Measurements from ENCODE around the gene CDK14.
"Not testable (repeated sequence)": the region's sequence is repeated elsewhere in the genome, so short reads cannot be mapped to it uniquely, and the experiment has no call there.

Gene CDK14

DNA sequence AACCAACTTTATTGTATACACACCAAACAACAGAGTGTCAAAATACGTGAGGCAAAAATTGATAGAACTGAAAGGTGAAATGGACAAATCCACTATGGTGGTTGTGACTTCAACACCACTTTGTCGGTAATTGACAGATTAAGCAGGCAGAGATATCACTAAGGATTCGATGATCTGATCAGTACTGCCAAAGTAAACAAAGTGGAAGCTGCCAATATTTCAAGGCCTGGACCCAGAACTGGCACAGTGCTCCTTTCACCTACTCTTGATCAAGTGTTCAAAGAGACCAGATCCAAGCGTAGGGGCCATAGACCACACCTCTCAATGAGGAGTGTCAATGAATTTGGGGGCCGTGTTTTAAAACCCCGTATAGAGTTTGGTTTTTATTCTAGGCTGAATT, 167.0 kb downstream of the CDK14 start:
- DNase-seq, result no peak

DNA sequence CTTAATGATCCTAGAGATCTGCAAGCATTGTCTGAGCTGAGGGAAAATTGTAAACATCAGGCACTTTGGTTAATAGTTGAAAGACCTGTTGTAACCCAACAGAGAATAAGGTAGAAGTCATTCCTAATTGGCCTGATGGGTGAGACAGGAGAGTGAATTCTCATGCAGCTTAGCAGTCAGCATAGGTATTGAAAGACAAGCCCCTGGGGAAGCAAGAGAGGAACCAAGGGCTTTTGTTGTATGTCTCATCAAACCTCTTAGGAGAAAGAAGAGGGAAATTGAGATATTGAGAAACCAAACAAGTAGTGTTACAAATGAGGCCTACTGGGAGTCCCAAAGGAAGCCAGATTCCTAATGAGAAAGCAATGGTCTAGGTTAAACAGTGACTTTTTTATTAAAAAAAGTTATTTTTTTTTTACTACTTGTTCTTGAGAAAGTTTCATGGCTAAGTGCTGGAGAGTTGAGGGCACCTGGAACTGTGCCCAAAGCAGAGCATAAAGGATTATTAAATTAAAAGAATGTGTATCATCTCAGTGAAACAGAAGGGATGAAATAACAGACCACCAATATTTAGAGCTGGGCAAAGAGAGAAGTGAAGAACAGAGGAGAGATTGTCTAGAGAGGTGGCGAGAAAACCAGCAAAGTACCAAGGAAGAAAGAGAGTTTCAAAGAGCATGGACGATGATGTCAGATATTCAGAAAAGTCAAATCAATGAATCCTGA, 168.9 kb downstream of the CDK14 start:
- no peak for DNase-seq

DNA sequence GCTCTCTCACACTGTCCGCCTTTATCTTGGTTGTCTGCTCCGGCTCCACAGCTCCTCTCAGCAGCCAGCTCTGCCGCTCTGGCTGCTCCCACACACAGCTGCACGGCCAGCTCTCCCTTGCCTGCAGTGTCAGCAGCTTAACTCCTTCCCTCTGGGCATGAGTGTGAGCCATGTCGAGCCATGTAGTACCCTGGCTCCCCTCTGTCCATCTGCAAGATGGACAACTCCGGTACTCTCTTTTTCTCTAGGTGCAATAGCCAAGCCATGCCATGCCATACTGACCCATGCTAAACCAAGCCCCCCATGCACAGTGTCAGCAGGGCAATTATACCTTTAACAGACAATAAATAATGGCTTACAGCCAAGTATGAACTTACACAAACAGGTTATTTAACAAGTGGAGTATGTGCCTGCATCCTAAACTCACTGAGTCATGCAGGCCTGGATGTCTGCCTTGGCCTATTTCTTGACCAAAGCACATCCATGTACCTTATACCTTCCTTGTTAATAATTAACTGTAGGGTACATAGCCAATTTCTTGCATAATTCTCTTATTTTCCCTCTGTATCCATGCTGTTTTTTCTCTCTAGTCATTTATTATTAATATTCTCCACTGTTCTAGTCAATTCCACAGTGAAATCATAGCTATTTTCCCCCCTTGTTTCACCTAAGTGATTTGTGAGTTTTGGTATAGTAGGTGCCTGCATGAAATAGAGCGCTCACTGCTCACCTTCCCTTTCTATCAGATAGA, 170.9 kb downstream of the CDK14 start:
- no peak for DNase-seq

DNA sequence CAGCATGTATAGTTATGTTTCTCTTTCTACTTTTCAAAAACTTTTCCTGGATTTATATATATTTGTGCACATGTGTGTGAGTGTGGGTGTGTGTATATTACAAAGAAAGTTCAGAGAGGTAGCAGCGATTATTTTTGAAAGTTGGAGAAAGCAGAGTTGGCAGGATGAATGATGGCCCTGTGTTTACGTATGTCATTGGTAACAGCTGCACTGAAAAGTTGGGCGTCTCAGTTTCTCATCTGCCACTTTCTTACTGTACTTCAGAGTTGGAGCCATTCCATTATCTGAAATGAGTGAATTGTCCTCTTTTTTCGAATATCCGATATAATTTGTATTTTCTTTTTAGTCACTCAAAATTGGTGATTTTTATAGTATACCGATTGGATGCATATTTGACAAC, 172.2 kb downstream of the CDK14 start:
- no peak for DNase-seq

DNA sequence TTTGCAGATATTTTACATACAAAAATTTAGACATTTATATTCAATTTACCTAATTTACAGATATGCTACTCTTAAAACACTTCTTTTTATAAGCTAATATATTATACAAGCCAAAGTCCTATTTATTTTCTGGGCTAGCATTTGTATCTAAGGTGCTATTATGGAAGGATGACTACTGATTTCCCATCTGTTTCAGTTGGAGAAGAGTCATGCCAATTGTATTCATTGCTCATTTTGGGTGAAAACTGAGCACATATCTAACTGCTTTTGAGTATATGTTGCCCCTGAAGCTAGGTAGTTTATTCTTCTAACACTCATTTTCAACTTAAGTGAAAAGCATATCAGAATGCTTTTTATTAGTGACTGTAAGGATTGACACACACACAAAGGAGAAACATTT, 172.9 kb downstream of the CDK14 start:
- DNase-seq, result no peak

DNA sequence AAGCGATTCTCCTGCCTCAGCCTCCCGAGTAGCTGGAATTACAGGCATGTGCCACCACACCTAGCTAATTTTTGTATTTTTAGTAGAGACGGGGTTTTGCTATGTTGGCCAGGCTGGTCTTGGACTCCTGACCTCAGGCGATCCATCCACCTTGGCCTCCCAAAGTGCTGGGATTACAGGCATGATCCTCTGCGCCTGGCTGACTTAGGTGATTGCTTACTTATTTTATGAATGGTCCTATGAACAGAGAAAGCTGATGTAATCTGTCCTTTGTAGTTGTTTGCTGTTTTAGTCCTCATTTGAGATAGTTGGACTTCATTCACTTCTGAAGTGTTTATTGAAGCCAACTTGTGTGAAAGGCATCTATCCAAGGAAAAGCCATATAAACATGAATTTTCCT, 173.4 kb downstream of the CDK14 start:
- not testable (repeated sequence) for DNase-seq

DNA sequence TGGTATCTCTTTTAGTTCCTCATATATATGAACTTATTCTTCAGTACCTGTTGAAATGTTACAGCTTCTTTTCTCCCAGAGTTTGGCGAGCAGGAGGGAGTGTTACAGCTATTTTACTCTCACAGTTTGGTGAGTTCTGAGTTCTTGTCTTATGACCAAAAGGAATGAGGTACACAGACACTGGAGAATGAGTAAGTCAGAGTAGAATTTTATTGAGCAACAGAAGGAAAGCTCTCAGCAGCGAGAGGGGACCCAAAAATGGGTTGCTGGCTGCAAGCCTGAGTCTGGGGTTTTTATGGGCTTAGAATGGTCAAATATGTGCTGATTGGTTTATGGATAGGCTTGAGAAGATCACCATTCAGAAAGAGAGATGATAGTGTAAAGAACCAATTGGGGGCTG, 175.2 kb downstream of the CDK14 start:
- DNase-seq, result no peak

DNA sequence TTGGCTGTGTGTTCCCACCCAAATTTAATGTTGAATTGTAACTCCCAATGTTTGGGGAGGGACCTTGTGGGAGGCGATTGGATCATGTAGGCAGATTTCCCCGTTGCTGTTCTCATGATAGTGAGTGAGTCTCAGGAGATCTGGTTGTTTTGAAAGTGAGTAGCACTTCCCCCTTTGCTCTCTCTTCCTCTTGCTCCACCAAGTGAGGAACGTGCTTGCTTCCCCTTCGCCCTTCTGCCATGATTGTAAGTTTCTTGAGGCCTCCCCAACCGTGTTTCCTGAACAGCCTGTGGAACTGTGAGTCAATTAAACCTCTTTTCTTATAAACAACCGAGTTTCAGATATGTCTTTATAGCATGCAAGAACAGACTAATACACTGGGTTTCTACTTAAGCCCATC, 176.3 kb downstream of the CDK14 start:
- DNase-seq, result no peak

DNA sequence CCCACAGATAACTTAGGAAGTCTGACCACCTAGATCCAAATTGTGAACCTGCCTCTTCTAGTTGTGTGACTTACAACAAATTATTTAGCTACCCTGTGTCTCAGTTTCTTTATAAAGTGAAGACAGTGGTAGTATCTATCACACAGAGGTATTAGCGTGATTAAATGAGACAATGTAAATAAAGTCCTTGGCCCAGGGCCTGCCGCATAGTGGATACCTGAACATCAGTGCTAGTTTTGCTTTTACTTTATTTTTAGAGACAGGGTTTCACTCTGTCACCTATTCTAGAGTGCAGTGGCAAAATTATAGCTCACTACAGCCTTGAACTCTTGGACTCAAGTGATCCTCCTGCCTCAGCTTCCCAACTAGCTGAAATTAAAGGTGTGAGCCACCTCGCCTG, 177.1 kb downstream of the CDK14 start:
- no peak for DNase-seq

DNA sequence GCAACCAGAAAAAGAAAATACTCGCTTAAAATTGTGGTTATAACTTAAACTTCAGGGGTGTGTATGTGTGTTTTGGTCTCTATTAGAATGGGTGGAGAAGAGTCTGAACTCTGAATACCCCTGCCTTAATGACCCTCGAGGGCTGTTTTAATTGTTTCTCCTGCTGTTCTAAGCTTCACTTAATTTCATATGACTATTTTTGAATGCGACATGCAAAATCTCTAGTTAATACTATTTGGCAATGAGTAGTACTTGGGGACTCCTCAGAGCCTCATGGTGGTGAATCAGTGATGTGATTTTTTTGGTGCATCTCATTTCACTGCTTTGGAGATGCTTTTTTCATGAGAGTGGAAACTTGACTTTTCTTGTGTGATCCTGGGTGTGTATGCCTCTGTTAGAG, 178.6 kb downstream of the CDK14 start:
- no peak for DNase-seq

DNA sequence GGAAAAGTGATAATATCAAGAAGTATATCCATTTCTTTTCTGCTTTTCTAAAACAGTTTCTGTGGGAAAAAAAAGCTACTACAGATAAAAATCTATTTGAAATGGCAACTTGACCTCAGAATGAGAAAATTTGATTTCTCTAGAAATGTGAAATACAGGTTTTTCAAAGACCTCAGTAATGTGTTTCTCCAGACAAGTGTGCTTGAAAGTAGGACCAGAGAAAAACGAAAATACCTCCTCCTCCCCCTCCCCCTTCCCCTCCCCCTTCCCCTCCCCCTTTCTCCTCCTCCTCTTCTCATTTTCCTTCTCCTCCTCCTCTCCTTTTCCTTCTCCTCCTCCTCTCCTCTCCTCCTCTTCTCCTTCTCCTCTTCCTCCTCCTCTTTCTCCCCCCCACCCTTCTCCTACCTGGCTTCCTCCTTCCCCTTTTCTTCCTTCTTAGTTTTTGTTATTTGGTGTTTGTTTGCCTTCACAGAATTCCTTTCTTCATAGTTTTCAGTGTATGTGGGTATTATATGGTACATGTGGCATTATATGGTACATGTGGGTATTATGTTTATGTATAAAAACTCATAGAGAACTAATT, 179.4 kb downstream of the CDK14 start:
- DNase-seq, result no peak

DNA sequence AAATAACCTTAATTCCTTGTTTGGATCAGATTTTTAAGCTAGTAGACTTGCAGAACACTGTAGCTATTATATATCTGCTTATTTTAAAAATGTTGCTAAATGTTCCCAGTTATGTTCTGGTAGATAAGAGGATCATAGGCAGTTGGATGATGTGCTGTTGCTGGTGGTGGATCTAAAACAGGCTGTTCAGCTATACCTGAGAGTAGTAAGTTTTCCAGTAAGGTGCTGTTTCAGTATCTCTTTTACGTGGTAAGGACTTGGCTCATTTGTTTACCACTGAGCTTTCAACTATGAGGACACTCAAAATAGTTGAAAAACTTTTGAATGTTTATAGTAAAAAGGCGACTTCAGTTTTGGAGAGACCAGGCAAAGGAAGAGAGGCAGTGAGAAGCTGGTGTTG, 180.9 kb downstream of the CDK14 start:
- DNase-seq, result no peak

DNA sequence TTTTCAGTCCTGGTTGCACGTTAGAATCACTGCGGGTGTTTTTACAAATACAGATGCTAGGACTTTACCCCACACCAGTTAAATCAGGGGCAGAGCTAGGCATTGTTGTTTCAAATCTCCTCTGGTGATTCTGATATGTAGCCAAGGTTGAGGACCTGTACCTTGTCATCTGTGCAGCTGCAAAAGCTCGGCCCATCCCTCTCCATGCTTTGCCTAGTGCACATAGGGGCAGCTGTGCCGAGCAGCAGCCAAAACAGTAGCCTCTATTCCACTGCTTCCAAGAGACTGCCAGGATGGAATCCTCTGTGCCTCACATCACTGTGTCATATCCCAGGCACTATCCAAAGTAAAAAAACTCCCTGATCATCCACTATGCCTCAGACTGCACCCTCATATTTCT, 181.3 kb downstream of the CDK14 start:
- no peak for DNase-seq

DNA sequence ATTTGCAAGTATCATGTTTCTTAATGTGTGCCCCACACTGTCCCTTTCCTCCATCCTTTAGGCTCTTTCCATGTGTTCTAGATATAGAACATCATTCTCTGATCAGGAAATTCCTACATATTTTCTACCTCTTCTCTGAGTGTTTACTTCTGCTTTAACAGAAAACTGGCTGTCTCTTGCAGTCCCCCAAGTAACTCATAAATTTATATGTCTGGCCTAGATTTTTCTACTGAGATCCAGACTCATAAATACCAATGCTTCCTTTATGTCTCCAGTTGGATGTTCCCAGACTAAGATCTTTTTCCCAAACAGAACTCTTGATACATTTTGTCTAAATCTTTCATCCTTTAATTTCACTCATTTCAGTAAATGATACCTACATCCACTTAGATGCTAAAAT, 181.8 kb downstream of the CDK14 start:
- DNase-seq, result no peak

DNA sequence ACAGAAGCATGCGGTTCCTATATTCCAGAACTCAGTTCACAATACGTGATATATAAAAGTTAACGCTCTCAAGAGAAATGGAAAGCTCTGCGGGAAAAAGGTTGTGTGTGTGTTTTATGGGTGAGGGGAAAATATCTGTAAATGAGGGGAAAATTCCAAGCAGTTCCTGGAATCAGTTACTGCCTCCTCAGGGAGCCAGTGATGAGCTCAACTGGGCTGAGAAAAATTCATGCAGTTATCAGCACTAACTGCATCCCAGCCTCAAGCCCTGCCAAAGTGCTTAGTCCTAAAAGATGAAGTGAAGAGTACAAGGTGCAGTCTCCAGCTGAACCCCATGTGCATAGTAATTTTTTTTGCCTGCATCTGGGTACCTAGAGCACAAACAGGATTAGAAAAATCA, 191.9 kb downstream of the CDK14 start:
- no peak for DNase-seq

DNA sequence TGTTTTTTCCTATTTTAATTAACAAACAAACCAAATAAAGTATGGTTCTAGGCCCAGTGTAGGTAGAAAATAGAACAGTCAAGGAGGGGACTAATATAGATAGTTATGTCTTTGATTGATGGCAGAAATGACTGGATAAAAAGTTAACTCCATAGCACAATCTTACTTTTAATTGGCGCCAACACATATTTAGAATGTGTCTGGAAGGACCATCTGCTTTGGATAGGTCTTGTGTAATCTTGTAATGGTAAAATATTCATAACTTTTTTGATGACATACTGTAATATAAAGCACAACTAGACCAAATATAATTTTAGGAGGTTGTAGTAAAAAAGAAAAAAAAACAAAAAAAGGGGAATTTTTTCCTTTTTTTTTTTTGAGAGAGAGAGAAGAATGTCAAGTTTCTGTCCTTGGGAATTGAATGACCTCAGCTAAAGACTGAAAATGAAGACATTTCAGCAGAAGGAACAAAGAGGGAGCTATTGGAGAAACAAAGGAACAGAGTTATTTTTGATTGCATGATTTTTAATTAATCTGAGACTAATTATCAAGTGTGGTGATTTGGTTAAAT, 193.7 kb downstream of the CDK14 start:
- no peak for DNase-seq

DNA sequence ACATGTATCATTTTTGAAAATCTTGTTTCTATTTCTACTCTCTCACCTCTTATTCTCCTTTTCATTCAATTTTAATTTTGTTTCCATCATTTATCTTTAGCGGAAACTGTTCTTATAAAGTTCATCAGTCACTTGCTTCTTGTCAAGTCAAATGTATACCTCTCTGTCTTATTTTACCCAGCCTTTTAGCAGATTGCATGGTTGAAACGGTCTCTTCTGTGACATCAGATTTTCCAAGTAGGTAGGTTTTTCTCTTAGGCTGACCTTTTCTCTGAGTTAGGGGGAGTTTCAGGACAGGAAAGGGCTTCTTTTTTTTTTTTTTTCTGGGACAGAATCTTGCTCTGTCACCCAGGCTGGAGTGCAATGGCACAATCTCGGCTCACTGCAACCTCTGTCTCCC, 195.5 kb downstream of the CDK14 start:
- no peak for DNase-seq

DNA sequence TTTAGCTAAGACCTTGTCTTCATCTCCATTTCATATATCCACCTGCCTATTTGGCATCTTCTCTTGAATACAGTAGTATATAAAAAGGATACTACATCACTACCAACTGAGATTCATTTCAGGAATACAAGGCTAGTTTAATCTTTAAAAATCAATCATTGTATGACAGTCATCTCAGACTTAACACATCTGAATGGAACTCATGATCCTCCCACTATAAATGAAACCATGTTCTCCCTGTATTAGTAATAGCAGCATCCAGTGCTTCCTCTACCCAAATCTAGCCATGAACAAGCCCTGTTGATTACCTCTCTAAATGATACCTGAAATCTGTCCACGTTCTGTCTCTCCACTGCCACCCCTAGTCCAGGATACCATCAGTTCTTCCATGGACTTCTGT, 196.2 kb downstream of the CDK14 start:
- no peak for DNase-seq

DNA sequence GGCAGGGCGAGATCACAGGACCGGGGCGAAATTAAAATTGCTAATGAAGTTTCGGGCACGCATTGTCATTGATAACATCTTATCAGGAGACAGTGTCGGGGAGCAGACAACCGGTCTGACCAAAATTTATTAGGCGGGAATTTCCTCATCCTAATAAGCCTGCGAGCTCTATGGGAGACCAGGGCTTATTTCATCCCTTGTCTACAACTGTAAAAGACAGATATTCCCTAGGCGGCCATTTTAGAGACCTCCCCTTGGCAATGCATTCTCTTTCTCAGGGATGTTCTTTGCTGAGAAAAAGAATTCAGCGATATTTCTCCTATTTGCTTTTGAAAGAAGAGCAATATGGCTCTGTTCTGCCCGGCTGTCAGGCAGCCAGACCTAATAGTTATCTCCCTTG, 198.1 kb downstream of the CDK14 start:
- not testable (repeated sequence) for DNase-seq

DNA sequence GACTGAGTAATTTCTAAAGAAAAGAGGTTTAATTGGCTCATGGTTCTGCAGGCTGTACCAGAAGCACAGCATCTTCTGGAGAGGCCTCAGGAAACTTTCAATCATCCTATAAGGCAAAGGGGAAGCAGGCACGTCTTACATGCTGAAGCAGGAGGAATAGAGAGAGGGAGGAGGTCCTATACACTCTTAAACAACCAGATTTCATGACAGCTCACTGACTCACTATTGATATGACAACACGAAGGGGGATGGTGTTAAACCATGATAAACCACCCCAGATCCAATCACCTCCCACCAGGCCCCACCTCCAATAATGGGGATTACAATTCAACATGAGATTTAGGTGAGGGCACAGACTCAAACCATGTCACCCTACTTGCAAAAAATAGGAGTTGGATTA, 201.5 kb downstream of the CDK14 start:
- no peak for DNase-seq

DNA sequence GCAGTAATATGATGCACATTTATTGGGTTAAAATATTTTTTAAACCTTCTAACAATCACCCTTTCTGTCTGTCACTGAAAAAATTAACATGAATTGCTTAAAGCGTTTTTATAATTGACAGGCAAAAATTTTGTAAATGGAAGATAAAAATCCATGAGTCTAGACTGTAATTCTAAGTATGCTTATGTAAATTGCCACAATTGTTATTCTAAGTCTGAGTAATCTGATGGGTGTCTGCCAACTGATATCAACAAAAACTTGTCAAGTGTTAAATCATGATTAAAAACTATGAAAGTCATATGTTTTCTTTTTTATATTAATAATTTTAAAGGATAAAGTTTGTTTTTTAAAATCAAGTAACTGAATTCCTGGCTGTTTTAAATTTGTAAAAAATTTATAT, 208.2 kb downstream of the CDK14 start:
- no peak for DNase-seq

DNA sequence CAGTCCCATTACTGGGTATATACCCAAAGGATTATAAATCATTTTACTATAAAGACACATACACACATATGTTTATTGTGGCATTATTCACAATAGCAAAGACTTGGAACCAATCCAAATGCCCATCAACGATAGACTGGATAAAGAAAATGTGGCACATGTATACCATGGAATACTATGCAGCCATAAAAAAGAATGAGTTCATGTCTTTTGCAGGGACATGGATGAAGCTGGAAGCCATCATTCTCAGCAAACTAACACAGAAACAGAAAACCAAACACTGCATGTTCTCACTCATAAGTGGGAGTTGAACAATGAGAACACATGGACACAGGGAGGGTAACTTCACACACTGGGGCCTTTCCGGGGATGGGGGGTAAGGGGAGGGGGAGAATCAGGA, 219.4 kb downstream of the CDK14 start:
- DNase-seq, result not testable (repeated sequence)

DNA sequence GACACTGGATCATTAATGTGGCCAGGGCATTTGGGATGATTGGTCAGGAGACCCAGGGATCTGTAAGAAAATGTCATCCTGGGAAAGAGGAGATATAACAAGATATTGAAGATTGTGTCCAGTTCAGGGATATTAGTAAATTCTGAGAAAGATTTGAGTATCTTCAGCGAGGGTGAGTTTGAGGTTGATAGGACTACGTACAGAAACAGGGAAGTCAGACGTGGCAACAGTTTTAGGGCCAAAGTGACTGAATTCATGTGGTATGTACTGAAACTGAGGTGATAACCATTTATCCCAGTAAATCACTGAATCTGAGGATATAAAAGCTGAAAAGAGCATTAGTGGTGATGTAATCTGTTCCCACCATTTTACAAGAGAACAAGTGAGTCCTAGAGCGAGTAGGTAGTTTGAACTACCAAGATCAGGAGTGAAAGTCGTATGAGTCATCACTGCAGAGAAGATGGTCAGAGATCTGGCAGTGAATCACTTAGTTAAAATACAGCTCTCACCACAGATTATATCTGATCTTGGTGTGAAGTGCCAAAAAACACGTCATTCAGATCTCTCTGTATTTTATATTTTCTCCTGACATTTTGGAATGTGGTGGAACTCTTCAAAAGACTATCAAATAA, 220.5 kb downstream of the CDK14 start:
- DNase-seq, result no peak

DNA sequence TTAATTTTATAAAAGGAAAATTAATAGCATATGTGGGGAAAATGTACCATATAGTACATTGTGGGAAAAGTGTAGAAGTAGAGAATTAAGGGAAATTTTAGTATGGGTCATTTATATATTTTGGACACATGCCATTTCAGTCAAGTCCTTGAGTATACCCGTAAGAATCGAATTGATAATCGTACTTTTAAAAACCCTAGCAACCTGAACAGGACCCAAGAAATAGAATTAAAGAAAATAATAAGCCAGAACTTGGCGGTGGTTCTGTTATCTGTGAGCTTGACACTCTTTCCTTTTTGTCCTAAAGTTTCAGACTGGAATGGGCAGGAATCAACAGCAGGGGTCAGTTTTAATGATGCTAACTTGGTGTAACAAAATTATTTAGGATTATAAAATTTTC, 221.0 kb downstream of the CDK14 start:
- DNase-seq, result no peak

Measured in activated CD8-positive, alpha-beta memory T cell treated with anti-CD3 and anti-CD28 coated beads, Interleukin-2, amount 50 U/mL, for 48 hours (primary cell).